Measurements from ENCODE around the gene POU6F2.

The POU6F2 gene

GRCh38 chr7:39098506-39098905, 120.8 kb downstream of the POU6F2 start:
- no peak for DNase-seq (ENCODE audit: low read depth in 2 of 2)
- no peak for TF ChIP-seq CTCF (IDR thresholded peaks at IDR 0.05; ENCODE audit: low read depth, low read length)
- H3K4me3 ChIP-seq (replicated peaks in 1 of 2; ENCODE audit: low read depth in 2 of 2, low read length in 2 of 2), result no peak overlapping the region

DNA sequence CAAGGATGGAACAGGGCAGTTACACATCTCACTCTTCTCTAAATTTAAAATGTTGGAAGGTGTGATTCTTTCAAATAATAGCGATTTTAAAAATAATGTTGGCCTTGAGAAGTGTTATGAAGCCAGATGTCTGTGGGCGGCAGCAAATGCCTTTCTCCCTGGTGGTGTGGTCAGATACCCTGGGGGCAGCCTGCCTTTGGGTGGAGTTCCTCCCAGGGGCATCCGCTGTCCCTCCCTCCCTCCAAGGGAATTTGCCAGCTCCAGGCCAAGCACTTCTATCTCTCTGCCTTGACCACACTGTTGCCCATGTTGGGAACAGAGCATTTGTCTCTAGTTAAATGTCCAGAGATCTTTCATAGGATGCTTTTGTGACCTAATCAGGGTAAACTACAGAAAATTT, 121.4 kb downstream of the POU6F2 start:
- no peak for DNase-seq (ENCODE audit: low read depth in 2 of 2)
- TF ChIP-seq CTCF (IDR thresholded peaks at IDR 0.05; ENCODE audit: low read depth, low read length), result no peak

GRCh38 chr7:39100270-39100669, 122.6 kb downstream of the POU6F2 start:
- no peak for DNase-seq (ENCODE audit: low read depth in 2 of 2)
- no peak for TF ChIP-seq CTCF (IDR thresholded peaks at IDR 0.05; ENCODE audit: low read depth, low read length)
- no peak overlapping the region for H3K4me3 ChIP-seq (replicated peaks in 1 of 2; ENCODE audit: low read depth in 2 of 2, low read length in 2 of 2)

More for the DNA sequence above, 121.4 kb downstream of the POU6F2 start:
- H3K4me3 ChIP-seq (replicated peaks in 1 of 2; ENCODE audit: low read depth in 2 of 2, low read length in 2 of 2), result no peak overlapping the region

DNA sequence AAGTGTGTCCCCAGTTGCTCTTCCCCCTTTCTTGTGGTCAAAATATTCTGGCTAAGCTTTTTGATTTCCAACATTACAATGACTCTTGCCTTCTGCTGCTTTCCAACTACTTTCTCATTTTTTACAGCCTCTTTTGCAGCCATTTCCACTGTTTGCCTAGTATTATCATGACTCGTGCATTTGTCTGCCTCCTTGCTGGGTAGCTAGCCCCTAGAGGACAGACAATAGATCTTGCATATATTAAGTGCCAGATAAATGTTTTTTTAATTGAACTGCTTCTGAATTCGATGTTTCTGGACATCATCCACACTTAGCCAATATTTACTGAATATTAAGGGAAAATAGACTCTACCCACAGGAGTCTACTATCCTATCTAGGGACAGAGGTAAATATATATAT, 124.5 kb downstream of the POU6F2 start:
- no peak for TF ChIP-seq CTCF (IDR thresholded peaks at IDR 0.05; ENCODE audit: low read depth, low read length)
- DNase-seq (ENCODE audit: low read depth in 2 of 2), result no peak
- H3K4me3 ChIP-seq (replicated peaks in 1 of 2; ENCODE audit: low read depth in 2 of 2, low read length in 2 of 2), result no peak overlapping the region

DNA sequence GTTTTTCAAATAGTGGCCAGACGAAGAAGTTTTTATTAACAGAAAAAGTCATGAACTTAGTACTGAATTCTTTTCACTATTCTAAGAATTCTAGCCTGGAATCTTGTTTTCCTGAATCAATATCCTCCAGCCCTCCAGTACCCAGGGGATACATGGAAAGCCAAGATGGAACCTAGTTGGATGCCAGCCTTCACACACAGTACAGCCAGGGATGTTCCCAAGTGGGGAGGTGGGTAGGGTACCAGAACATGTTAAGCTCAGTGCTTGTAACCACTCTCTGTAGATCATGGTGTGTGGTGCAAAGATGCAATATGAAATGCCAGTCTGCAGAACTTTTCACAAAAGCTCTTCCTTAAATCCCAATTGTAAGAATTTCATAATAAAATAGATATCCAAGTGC, 128.0 kb downstream of the POU6F2 start:
- no peak overlapping the region for H3K4me3 ChIP-seq (replicated peaks in 1 of 2; ENCODE audit: low read depth in 2 of 2, low read length in 2 of 2)
- TF ChIP-seq CTCF (IDR thresholded peaks at IDR 0.05; ENCODE audit: low read depth, low read length), result no peak
- no peak for DNase-seq (ENCODE audit: low read depth in 2 of 2)

GRCh38 chr7:39125846-39126245, 148.1 kb downstream of the POU6F2 start:
- no peak for TF ChIP-seq CTCF (IDR thresholded peaks at IDR 0.05; ENCODE audit: low read depth, low read length)
- no peak for DNase-seq (ENCODE audit: low read depth in 2 of 2)
- H3K4me3 ChIP-seq (replicated peaks in 1 of 2; ENCODE audit: low read depth in 2 of 2, low read length in 2 of 2), result no peak overlapping the region

- no peak for TF ChIP-seq CTCF (IDR thresholded peaks at IDR 0.05; ENCODE audit: low read depth, low read length)
- no peak for DNase-seq (ENCODE audit: low read depth in 2 of 2)
- H3K4me3 ChIP-seq (replicated peaks in 1 of 2; ENCODE audit: low read depth in 2 of 2, low read length in 2 of 2), result no peak overlapping the region
Observed at GRCh38 chr7:39127058-39127457, 149.3 kb downstream of the POU6F2 start.

Measured in cardiac fibroblast (primary cell).